ENCODE measurements around the gene RNF207. TPM values are rescaled to one million over a fixed set of nuclear protein-coding genes. Genes with fewer than 3 reads are reported as not detected.

RNF207 gene
- polyA plus RNA-seq, 1 of the 3 experiments (the other 2 are of a cell fraction) = 25.4 TPM

GRCh38 chr1:6200188-6200809 is 5.6 kb upstream of the RNF207 start:
- CTCF ChIA-PET = interaction anchor here (0.9 to 4.9 kb wide), 6 partner anchors 8 to 44 kb away, joined by 3 to 32 read pairs (median 5); no protein-coding TSS in a partner anchor
- 78% methylated on average over 10 of the region's 10 CpGs for WGBS (ENCODE audit: low lambda C conversion rate)
- Histone ChIP-seq H3K9me2 (no peaks in the 10 kb centered on the region), H3K4me2 (peak overlapping the region; percentile 69), H3K79me2 (ENCODE audit: insufficient read depth) (peaks cover 46% of the 10 kb centered on the region), H2AFZ (ENCODE audit: low read depth) (peak overlapping the region; percentile 95), H3K9me3 (no peaks in the 10 kb centered on the region), H3K9ac (peak overlapping the region; percentile 98), H3K27me3 (ENCODE audit: insufficient read depth) (no peaks in the 10 kb centered on the region), H4K20me1 (ENCODE audit: insufficient read depth) (peaks cover 32% of the 10 kb centered on the region), H3F3A (replicated peaks; ENCODE audit: insufficient read depth) (peaks cover 5% of the 10 kb centered on the region), H3K27ac (ENCODE audit: low read depth in 2 of 2, low read length in 1 of 2) (peak overlapping the region; percentile 74 to 91), H3K4me1 (ENCODE audit: control insufficient read depth in 1 of 2, insufficient read depth in 2 of 2, low read depth in 1 of 2, low read length in 1 of 2) (peaks cover 8 to 17% of the 10 kb centered on the region in 2 experiments; a peak in 3 of 4 replicates), H3K4me3 (ENCODE audit: low read depth in 2 of 2, low read length in 1 of 2) (peak overlapping the region; percentile 84 to 87; a peak in 3 of 4 replicates), H3K36me3 (replicated peaks in 1 of 2; ENCODE audit: control insufficient read depth in 1 of 2, insufficient read depth in 2 of 2, low read length in 1 of 2) (peaks cover 12 to 23% of the 10 kb centered on the region in 2 experiments)
- POLR2A ChIA-PET = no interaction called here
- TF ChIP-seq IRF3 (IDR thresholded peaks at IDR 0.05; ENCODE audit: low read depth, low read length) = no peak
- no peak for TF ChIP-seq USF2 (IDR thresholded peaks at IDR 0.05; ENCODE audit: borderline replicate concordance, low read depth, low read length)
- no peak for TF ChIP-seq TAF1 (IDR thresholded peaks at IDR 0.05; ENCODE audit: borderline replicate concordance, low read depth, low read length)
- TF ChIP-seq FOXJ3 (CRISPR knock-in tag; IDR thresholded peaks at IDR 0.05) = no peak
- TF ChIP-seq EP300 (IDR thresholded peaks at IDR 0.05; ENCODE audit: borderline replicate concordance in 1 of 2, low read depth in 1 of 2, low read length in 1 of 2) = no peak
- TF ChIP-seq REST (IDR thresholded peaks at IDR 0.05; ENCODE audit: low read depth, low read length) = no peak
- no peak for TF ChIP-seq RCOR1 (IDR thresholded peaks at IDR 0.05; ENCODE audit: low read length)
- no peak for DNase-seq

- CTCF ChIA-PET = interaction anchor here (1.1 to 1.5 kb wide), 3 partner anchors 17 to 209 kb away, joined by 3 to 4 read pairs (median 3); no protein-coding TSS in a partner anchor
- Histone ChIP-seq H3F3A (replicated peaks; ENCODE audit: insufficient read depth) (peaks cover 5% of the 10 kb centered on the region), H3K36me3 (replicated peaks in 1 of 2; ENCODE audit: control insufficient read depth in 1 of 2, insufficient read depth in 2 of 2, low read length in 1 of 2) (peaks cover 2 to 3% of the 10 kb centered on the region in 2 experiments), H2AFZ (ENCODE audit: low read depth) (no peak overlapping the region), H3K4me3 (ENCODE audit: low read depth in 2 of 2, low read length in 1 of 2) (no peak overlapping the region), H3K27me3 (ENCODE audit: insufficient read depth) (no peaks in the 10 kb centered on the region), H3K4me2 (no peak overlapping the region), H3K27ac (ENCODE audit: low read depth in 2 of 2, low read length in 1 of 2) (no peak overlapping the region), H3K79me2 (ENCODE audit: insufficient read depth) (peaks cover 27% of the 10 kb centered on the region), H3K4me1 (ENCODE audit: control insufficient read depth in 1 of 2, insufficient read depth in 2 of 2, low read depth in 1 of 2, low read length in 1 of 2) (peaks cover 8 to 17% of the 10 kb centered on the region in 2 experiments; a peak in 3 of 4 replicates), H3K9ac (no peak overlapping the region), H3K9me2 (no peaks in the 10 kb centered on the region), H4K20me1 (ENCODE audit: insufficient read depth) (peaks cover 18% of the 10 kb centered on the region), H3K9me3 (no peaks in the 10 kb centered on the region)
- DNase-seq = no peak
- 85% methylated on average over 7 of the region's 7 CpGs for WGBS (ENCODE audit: low lambda C conversion rate)
- POLR2A ChIA-PET = no interaction called here
- TF ChIP-seq RAD21 (IDR thresholded peaks at IDR 0.05; ENCODE audit: low read length) (no peak), CTCF (IDR thresholded peaks at IDR 0.05) (no peak), CHD2 (IDR thresholded peaks at IDR 0.05; ENCODE audit: low read length, partially characterized antibody) (no peak), MXI1 (IDR thresholded peaks at IDR 0.05; ENCODE audit: low read depth, low read length) (no peak), NRF1 (IDR thresholded peaks at IDR 0.05; ENCODE audit: low read depth, low read length) (no peak), FOXM1 (IDR thresholded peaks at IDR 0.05; ENCODE audit: low read depth) (no peak), TCF12 (IDR thresholded peaks at IDR 0.05) (no peak), IRF3 (IDR thresholded peaks at IDR 0.05; ENCODE audit: low read depth, low read length) (no peak), FOSL2 (IDR thresholded peaks at IDR 0.05; ENCODE audit: borderline replicate concordance, low read depth) (no peak), JUND (IDR thresholded peaks at IDR 0.05) (no peak), RCOR1 (IDR thresholded peaks at IDR 0.05; ENCODE audit: low read length) (no peak), FOXJ3 (CRISPR knock-in tag; IDR thresholded peaks at IDR 0.05) (no peak), SIN3A (IDR thresholded peaks at IDR 0.05; ENCODE audit: borderline replicate concordance, low read depth, low read length) (no peak)
Observed at GRCh38 chr1:6202256-6202655, 3.7 kb upstream of the RNF207 start.

Measured in SK-N-SH (cell line).